Endothelial cell of umbilical vein (primary cell): ENCODE data around the gene GLRX. TPM values are rescaled to one million over a fixed set of nuclear protein-coding genes. Genes with fewer than 3 reads are reported as not detected.

Source experiments
- BruUV-seq: library from RNA; stranded (reverse); fragments of 400-500 nt; replicated peaks from 2 replicates; lab custom pipeline; 2021; lab: Mats Ljungman, UMichigan
- CTCF ChIA-PET: fragments of 300-600, 350-600 bp; sonication (Branson Sonifier 250); formaldehyde crosslinking; loops from one replicate; lab custom pipeline; 2021; ENCODE audit warnings: antibody characterized with exemption, inconsistent platforms; lab: Charles Lee
- POLR2A ChIA-PET: fragments of 300-600, 350-600 bp; sonication (Branson Sonifier 250); formaldehyde crosslinking; loops from one replicate; lab custom pipeline; 2021; ENCODE audit warnings: antibody characterized with exemption, inconsistent platforms; lab: Charles Lee
- DNase-seq: peaks from one replicate; pipeline ENCODE4 v3.0.0-alpha.2; 2011; ENCODE audit warnings: low read depth, low spot score
- FAIRE-seq: peaks from 2 replicates; lab custom pipeline; 2011; peaks lifted over from hg19 to GRCh38; lab: Jason Lieb, UNC
- H2AFZ ChIP-seq: 2 replicates; pipeline ENCODE4 v1.6.0; 2012; ENCODE audit warnings: low read depth, low read length, control low read depth, inconsistent platforms
- H3K27ac ChIP-seq: 2 replicates; pipeline ENCODE4 v1.5.1; 2011; ENCODE audit warnings: low read depth, mild to moderate bottlenecking, control low read depth, low read length, moderate library complexity; ENCODE audit not compliant: insufficient read depth
- H3K27me3 ChIP-seq, 2 experiments: 2 replicates each; pipeline versions ENCODE4 v1.6.0 to v1.6.1; 2011; ENCODE audit warnings: low read length in 2 of 2, mixed read lengths in 1 of 2; ENCODE audit not compliant: control insufficient read depth in 2 of 2, insufficient read depth in 2 of 2
- H3K36me3 ChIP-seq, 2 experiments: 2 replicates in 1 of 2; 3 replicates in 1 of 2; pipeline ENCODE4 v1.5.1; 2011; ENCODE audit warnings: low read length in 2 of 2, mild to moderate bottlenecking in 1 of 2, moderate library complexity in 1 of 2; ENCODE audit not compliant: control insufficient read depth in 2 of 2, insufficient read depth in 2 of 2; ENCODE audit errors: extremely low read depth in 1 of 2
- H3K4me1 ChIP-seq: 3 replicates; pipeline ENCODE4 v1.5.1; 2011; ENCODE audit warnings: mild to moderate bottlenecking, low read length; ENCODE audit not compliant: control insufficient read depth, insufficient read depth; ENCODE audit errors: extremely low read depth
- H3K4me2 ChIP-seq: 2 replicates; pipeline ENCODE4 v1.6.1; 2011; ENCODE audit warnings: low read length, control low read depth, mixed read lengths; ENCODE audit not compliant: insufficient read depth
- H3K4me3 ChIP-seq, 3 experiments: fragments of 200-600 bp in 1 of 3; sonication (generic), shearing (Covaris generic) in 1 of 3; replicated peaks in 1 of 3; 2 replicates each; pipeline ENCODE4 v1.5.1; 2011 to 2016; ENCODE audit warnings: control low read depth in 3 of 3, low read length in 3 of 3, mild to moderate bottlenecking in 2 of 3, inconsistent platforms in 1 of 3, low read depth in 1 of 3, moderate library complexity in 1 of 3; ENCODE audit not compliant: insufficient read depth in 1 of 3
- H3K79me2 ChIP-seq: 2 replicates; pipeline ENCODE4 v1.6.0; 2012; ENCODE audit warnings: low read length, inconsistent platforms; ENCODE audit not compliant: control insufficient read depth, insufficient read depth
- H3K9ac ChIP-seq: replicated peaks from 2 replicates; pipeline ENCODE3; 2011; ENCODE audit warnings: low read length, control low read depth; ENCODE audit not compliant: insufficient read depth; ENCODE audit errors: extremely low read depth
- H3K9me1 ChIP-seq: replicated peaks from 3 replicates; pipeline ENCODE4 v1.6.0; 2011; ENCODE audit warnings: mild to moderate bottlenecking, low read length; ENCODE audit not compliant: control insufficient read depth, insufficient read depth; ENCODE audit errors: extremely low read depth
- H3K9me3 ChIP-seq: replicated peaks from 2 replicates; pipeline ENCODE4 v1.5.1; 2012; ENCODE audit warnings: low read length, inconsistent platforms; ENCODE audit not compliant: control insufficient read depth, insufficient read depth
- H4K20me1 ChIP-seq: replicated peaks from 2 replicates; pipeline ENCODE3; 2011; ENCODE audit warnings: mild to moderate bottlenecking, low read length; ENCODE audit not compliant: control insufficient read depth, insufficient read depth; ENCODE audit errors: extremely low read depth
- EZH2 ChIP-seq: IDR thresholded peaks from 2 replicates; pipeline ENCODE4 v1.6.1; 2012; ENCODE audit warnings: borderline replicate concordance, low read depth, mild to moderate bottlenecking, moderate library complexity, low read length, inconsistent platforms; ENCODE audit not compliant: severe bottlenecking
- FOS ChIP-seq: IDR thresholded peaks from 2 replicates; pipeline ENCODE4 v1.6.1; 2011; ENCODE audit warnings: mild to moderate bottlenecking, low read length, moderate library complexity, borderline replicate concordance; ENCODE audit not compliant: insufficient read depth
- GATA2 ChIP-seq: IDR thresholded peaks from 2 replicates; pipeline ENCODE4 v1.7.0; 2011; ENCODE audit warnings: low read depth, mild to moderate bottlenecking, moderate library complexity, mixed read lengths, low read length; ENCODE audit not compliant: insufficient read length, insufficient read depth
- JUN ChIP-seq: IDR thresholded peaks from 2 replicates; pipeline ENCODE4 v1.6.1; 2011; ENCODE audit warnings: borderline replicate concordance, low read depth; ENCODE audit not compliant: insufficient read length, insufficient read depth
- MYC ChIP-seq: IDR thresholded peaks from one replicate; pipeline ENCODE4 v1.6.1; 2011; ENCODE audit warnings: mild to moderate bottlenecking, low read depth, low read length
- POLR2A ChIP-seq: IDR thresholded peaks from 2 replicates; pipeline ENCODE4 v1.6.1; 2012; ENCODE audit warnings: low read depth, mild to moderate bottlenecking, control low read depth, low read length
- POLR2AphosphoS5 ChIP-seq: IDR thresholded peaks from 2 replicates; pipeline ENCODE4 v1.6.1; 2012; ENCODE audit warnings: low read depth, mild to moderate bottlenecking, control low read depth, low read length, moderate library complexity; ENCODE audit not compliant: insufficient read depth
- dilution Hi-C: fragments of 300-500 bp; cut with MboI; formaldehyde crosslinking; loops from one replicate; pipeline ENCODE4 v1.15.0; 2019; ENCODE audit warnings: low sequenced_read_pairs; ENCODE audit not compliant: extremely low pct_ligation_motif_present
- intact Hi-C: fragments of 100-400 bp; cut with micrococcal nuclease; formaldehyde crosslinking; loops from one replicate; pipeline ENCODE4 v1.10.0; 2022
- polyA plus RNA-seq, 4 experiments: library from polyadenylated mRNA; depleted of rRNA in 3 of 4; stranded (reverse) in 3 of 4; unstranded in 1 of 4; fragments of >200 nt; gene quantifications; 2 replicates each; pipeline versions ENCODE4 v1.2.1 to v1.2.3, GENCODE V29; 2011 to 2012; ENCODE audit warnings: missing spikeins in 1 of 4
- total RNA-seq: library from RNA; stranded (reverse); gene quantifications from 2 replicates; pipeline ENCODE4 v1.2.3, GENCODE V29; 2021
- TF ChIP-seq, protein P1 (sequence below): IDR thresholded peaks from 2 replicates; pipeline ENCODE4 v1.6.1; 2011; ENCODE audit not compliant: insufficient read depth, insufficient read length
- TF ChIP-seq, protein P2 (sequence below), 2 donors: IDR thresholded peaks; 1 replicate in 1 of 2; 2 replicates in 1 of 2; pipeline ENCODE4 v1.5.1; 2011; ENCODE audit warnings: low read length in 2 of 2, mild to moderate bottlenecking in 2 of 2, moderate library complexity in 2 of 2, control low read depth in 1 of 2, inconsistent platforms in 1 of 2, low read depth in 1 of 2; ENCODE audit not compliant: insufficient read depth in 1 of 2; ENCODE audit errors: extremely low read depth in 1 of 2

GLRX gene
- total and polyA plus RNA-seq, 2 donors (not counting 3 experiments of a cell fraction or from before 2014, with no cell fraction given): 14.2 to 40.3 TPM

DNA sequence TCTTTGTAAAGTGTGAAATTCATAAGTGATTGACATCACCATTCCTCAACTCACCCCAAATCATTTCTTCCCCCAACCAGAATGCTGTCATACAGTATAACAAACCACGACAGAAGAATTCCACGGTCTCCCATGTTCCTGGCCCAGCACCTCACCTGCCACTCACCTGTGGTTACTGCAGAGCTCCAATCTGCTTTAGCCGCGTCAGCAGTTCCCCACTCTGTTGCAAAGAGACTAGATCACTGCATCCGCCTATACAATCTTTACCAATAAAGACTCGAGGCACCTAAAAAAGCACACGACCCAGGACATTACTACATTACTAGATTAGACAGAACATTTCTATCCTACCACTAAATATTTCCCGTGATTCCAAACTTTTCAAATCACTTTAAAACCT, 6.2 kb downstream of the GLRX start:
- Histone ChIP-seq H3K36me3 (no peaks in the 10 kb centered on the region), H4K20me1 (no peaks in the 10 kb centered on the region), H3K27me3 (no peaks in the 10 kb centered on the region), H2AFZ (no peak overlapping the region), H3K9ac (no peak overlapping the region), H3K79me2 (no peaks in the 10 kb centered on the region), H3K9me3 (no peaks in the 10 kb centered on the region), H3K4me3 (no peak overlapping the region), H3K4me1 (peaks cover under 1% of the 10 kb centered on the region), H3K27ac (no peak overlapping the region), H3K9me1 (no peaks in the 10 kb centered on the region), H3K4me2 (no peak overlapping the region)
- CTCF ChIA-PET: interaction anchor here (0.8 to 2.2 kb wide), 3 partner anchors 9 to 35 kb away, joined by 3 to 13 read pairs (median 4); no protein-coding TSS in a partner anchor
- POLR2A ChIA-PET: interaction anchor here (0.7 kb wide), 1 partner anchor 78 kb away, joined by 3 read pairs; no protein-coding TSS in a partner anchor
- FAIRE-seq: no peak
- TF ChIP-seq POLR2A (no peak), GATA2 (no peak), FOS (no peak), POLR2AphosphoS5 (no peak), EZH2 (no peak), JUN (no peak), MYC (no peak)
- TF ChIP-seq, protein P1, sequence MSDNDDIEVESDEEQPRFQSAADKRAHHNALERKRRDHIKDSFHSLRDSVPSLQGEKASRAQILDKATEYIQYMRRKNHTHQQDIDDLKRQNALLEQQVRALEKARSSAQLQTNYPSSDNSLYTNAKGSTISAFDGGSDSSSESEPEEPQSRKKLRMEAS: no peak
- TF ChIP-seq, protein P2, sequence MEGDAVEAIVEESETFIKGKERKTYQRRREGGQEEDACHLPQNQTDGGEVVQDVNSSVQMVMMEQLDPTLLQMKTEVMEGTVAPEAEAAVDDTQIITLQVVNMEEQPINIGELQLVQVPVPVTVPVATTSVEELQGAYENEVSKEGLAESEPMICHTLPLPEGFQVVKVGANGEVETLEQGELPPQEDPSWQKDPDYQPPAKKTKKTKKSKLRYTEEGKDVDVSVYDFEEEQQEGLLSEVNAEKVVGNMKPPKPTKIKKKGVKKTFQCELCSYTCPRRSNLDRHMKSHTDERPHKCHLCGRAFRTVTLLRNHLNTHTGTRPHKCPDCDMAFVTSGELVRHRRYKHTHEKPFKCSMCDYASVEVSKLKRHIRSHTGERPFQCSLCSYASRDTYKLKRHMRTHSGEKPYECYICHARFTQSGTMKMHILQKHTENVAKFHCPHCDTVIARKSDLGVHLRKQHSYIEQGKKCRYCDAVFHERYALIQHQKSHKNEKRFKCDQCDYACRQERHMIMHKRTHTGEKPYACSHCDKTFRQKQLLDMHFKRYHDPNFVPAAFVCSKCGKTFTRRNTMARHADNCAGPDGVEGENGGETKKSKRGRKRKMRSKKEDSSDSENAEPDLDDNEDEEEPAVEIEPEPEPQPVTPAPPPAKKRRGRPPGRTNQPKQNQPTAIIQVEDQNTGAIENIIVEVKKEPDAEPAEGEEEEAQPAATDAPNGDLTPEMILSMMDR (IDR thresholded peaks at IDR 0.05; ENCODE audit: extremely low read depth in 1 of 2, insufficient read depth in 1 of 2, low read depth in 1 of 2, low read length in 2 of 2): no peak
- intact Hi-C loops (no loop called here), dilution Hi-C loops (no loop called here)
- no peak for DNase-seq
- BruUV-seq: no TSS peak
